Ovary (tissue), 9 donors: ENCODE measurements around the gene RNF214. TPM values are rescaled to one million over a fixed set of nuclear protein-coding genes. Genes with fewer than 3 reads are reported as not detected.
A peak's percentile ranks its signal among the peaks of the same experiment; 100 is the strongest.
"Not testable (repeated sequence)": the region's sequence is repeated elsewhere in the genome, so short reads cannot be mapped to it uniquely, and the experiment has no call there.

Source experiments
- DNase-seq, 5 donors: peaks; one replicate each; pipeline ENCODE4 v3.0.0-alpha.2; 2019 to 2020
- H3K27ac ChIP-seq, 2 donors: fragments of 200-600 bp; one replicate each; pipeline versions ENCODE4 v1.5.1 to v1.8.0; 2019 to 2022
- H3K27me3 ChIP-seq: fragments of 200-600 bp; one replicate; pipeline ENCODE4 v1.8.0; 2022
- H3K36me3 ChIP-seq: fragments of 200-600 bp; sonication (generic); one replicate; pipeline ENCODE4 v1.5.1; 2019
- H3K4me1 ChIP-seq: one replicate; pipeline ENCODE4 v1.8.1; 2013; ENCODE audit warnings: mild to moderate bottlenecking, moderate library complexity; ENCODE audit not compliant: insufficient read depth
- H3K4me3 ChIP-seq: fragments of 200-600 bp; sonication (generic); one replicate; pipeline ENCODE4 v1.5.1; 2017
- H3K9me3 ChIP-seq, 2 donors: fragments of 200-600 bp in 1 of 2; sonication (generic) in 1 of 2; one replicate each; pipeline versions ENCODE4 v1.5.1 to v1.8.1; 2013 to 2019; ENCODE audit warnings: mild to moderate bottlenecking in 1 of 2, moderate library complexity in 1 of 2
- EP300 ChIP-seq: sonication (generic); formaldehyde crosslinking; IDR thresholded peaks from one replicate; pipeline ENCODE4 v1.6.1; 2017; ENCODE audit warnings: antibody characterized with exemption
- POLR2A ChIP-seq: fragments of 450-650 bp; IDR thresholded peaks from one replicate; pipeline ENCODE4 v1.6.1; 2017; ENCODE audit warnings: antibody characterized with exemption, mild to moderate bottlenecking, moderate library complexity
- WGBS, 3 donors: extraction: QIAGEN DNeasy Blood & Tissue Kit in 1 of 3; methylation state at CpG; one replicate each; pipeline versions ENCODE4 v1.1.5 to v1.1.7; 2013 to 2017; 5-methylcytosine and 5-hydroxymethylcytosine counted together
- intact Hi-C, 4 donors: fragments of 100-400 bp; cut with DNase I; formaldehyde crosslinking; loops; one replicate each; pipeline versions ENCODE4 v1.11.0 to v1.15.1; 2022 to 2023
- polyA plus RNA-seq, 2 donors: library from polyadenylated mRNA; stranded (reverse); fragments of 200-250 nt in 1 of 2; fragments of 350-450 nt in 1 of 2; fragmentation: Illumina TruSeq in 1 of 2; extraction: RNeasy Lipid Tissue Mini Kit (QIAGEN cat#74804) in 1 of 2; gene quantifications; one replicate each; pipeline ENCODE4 v1.2.3, GENCODE V29; 2013 to 2014
- total RNA-seq, 7 donors: library from RNA; depleted of rRNA in 2 of 7; stranded (reverse); fragments of >200 nt in 2 of 7; fragmentation: NEBNext Ultra II Directional in 3 of 7; extraction: Animal tissue kit (Norgen Biotek cat#: 25700) in 3 of 7; gene quantifications; one replicate each; pipeline versions ENCODE4 v1.1.0 to v1.2.4, GENCODE V29; 2016 to 2023
- TF ChIP-seq, protein P1 (sequence below), 3 donors: fragments of 450-650 bp in 2 of 3; fragments of 200-600 bp in 1 of 3; IDR thresholded peaks; one replicate each; pipeline versions ENCODE4 v1.5.1 to v1.8.0; 2016 to 2022; ENCODE audit warnings: antibody characterized with exemption in 3 of 3, mild to moderate bottlenecking in 1 of 3
- donor health status: DM: no; HTN: no; CAD: no; lungs with moderate emphysema.
- donor health status: DM: no; HTN: no; CAD: no.
- donor health status: Bipolar disorder and iron deficiency.
- donor health status: DM: yes; HTN: yes; CAD: no.
- donor health status: DM: no; HTN: no; CAD: no.
- donor health status: DM: yes; HTN: yes; CAD: no.

Gene RNF214
- total and polyA plus RNA-seq, 9 donors: 9.7 to 40.9 (median 27.3) TPM

DNA sequence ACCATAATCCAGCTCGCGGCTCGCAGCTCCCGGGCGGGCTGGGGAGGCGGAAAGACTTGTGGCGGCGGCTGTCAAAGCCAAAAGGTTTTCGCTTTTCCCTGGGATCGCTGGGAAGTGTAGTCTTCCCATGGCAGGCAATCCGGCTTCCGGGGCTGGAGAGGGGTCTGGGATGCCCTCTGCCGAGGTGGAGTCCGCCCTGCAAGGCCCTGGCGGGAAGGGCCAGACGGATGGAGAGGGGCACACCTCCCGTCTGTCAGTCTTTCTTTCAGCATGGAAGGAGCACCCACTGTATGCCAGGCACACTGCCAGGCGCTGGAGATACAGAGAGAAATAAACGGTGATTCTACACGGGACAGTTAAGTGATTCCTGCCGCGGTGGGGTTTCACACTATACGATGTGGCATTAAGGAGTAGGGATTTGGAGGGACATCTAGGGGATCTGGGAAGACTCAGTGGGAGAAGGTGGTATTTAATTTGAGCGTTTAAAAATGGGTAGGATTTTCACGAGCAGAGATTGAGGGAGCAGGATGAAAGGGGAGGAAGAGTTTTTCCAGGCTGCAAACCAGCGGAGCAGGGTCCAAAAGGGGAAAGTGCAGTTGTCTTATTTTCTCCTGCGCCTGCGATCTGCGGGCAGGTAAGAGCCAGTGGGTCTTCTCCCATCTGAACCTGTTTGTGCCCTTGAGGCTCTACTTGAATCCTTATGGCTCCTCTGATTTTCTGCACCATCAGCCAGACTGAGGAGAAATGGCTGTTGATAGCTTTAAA is 83.9 kb downstream of the RNF214 start, which contains the start of gene BACE1:
TSS of gene BACE1 (minus strand) at position 60 of the 765 bp plus-strand sequence. CDS start 461 bp downstream, outside the sequence.
- peaks cover 12% of the 10 kb centered on the region for H3K4me1 ChIP-seq
- peak; percentile 85 to 87 (median 86) for DNase-seq
- TF ChIP-seq EP300 (no peak), POLR2A (peak; percentile 37)
- TF ChIP-seq, protein P1, sequence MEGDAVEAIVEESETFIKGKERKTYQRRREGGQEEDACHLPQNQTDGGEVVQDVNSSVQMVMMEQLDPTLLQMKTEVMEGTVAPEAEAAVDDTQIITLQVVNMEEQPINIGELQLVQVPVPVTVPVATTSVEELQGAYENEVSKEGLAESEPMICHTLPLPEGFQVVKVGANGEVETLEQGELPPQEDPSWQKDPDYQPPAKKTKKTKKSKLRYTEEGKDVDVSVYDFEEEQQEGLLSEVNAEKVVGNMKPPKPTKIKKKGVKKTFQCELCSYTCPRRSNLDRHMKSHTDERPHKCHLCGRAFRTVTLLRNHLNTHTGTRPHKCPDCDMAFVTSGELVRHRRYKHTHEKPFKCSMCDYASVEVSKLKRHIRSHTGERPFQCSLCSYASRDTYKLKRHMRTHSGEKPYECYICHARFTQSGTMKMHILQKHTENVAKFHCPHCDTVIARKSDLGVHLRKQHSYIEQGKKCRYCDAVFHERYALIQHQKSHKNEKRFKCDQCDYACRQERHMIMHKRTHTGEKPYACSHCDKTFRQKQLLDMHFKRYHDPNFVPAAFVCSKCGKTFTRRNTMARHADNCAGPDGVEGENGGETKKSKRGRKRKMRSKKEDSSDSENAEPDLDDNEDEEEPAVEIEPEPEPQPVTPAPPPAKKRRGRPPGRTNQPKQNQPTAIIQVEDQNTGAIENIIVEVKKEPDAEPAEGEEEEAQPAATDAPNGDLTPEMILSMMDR (IDR thresholded peaks at IDR 0.05): peak in 2 of 3 donors; percentile 40 to 59
- H3K27me3 ChIP-seq: no peaks in the 10 kb centered on the region
- H3K36me3 ChIP-seq: no peaks in the 10 kb centered on the region
- H3K4me3 ChIP-seq: peak within 1 kb of the TSS; percentile 62
- intact Hi-C loops: loop anchor here in 2 of 4 donors (5.0 to 10.0 kb wide), 2 partner anchors 82 to 84 kb away; partner anchors contain the start of genes PCSK7 (in 2 of the 2) and RNF214 (in 2 of the 2)
- 4 to 5% (median 4%) methylated on average over 28 to 29 of the region's 29 CpGs for WGBS, 3 donors
- no peaks in the 10 kb centered on the region for H3K9me3 ChIP-seq
- H3K27ac ChIP-seq: peak within 1 kb of the TSS; percentile 28 to 42

DNA sequence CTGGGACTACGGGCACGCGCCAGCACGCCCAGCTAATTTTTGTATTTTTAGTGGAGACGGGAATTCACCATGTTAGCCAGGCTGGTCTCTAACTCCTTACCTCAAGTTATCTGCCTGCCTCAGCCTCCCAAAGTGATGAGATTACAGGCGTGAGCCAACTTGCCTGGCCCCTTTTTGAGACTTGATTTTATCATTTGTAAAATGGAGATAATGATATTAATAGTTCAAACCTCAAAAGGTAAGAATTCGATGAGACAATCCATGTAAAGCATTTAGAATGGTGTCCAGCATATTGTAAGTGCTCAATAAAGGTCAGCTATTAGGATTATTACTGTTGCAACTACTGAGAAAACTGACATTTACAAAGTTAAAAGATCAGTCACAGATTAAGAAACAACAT is 86.3 kb downstream of the RNF214 start:
- no peak overlapping the region for H3K27ac ChIP-seq
- no peaks in the 10 kb centered on the region for H3K9me3 ChIP-seq
- H3K27me3 ChIP-seq: no peaks in the 10 kb centered on the region
- no peak for TF ChIP-seq POLR2A
- TF ChIP-seq EP300: no peak
- TF ChIP-seq, protein P1 (IDR thresholded peaks at IDR 0.05): no peak
- WGBS, 3 donors: 81 to 86% (median 83%) methylated on average over 7 of the region's 7 CpGs
- no peak overlapping the region for H3K4me3 ChIP-seq
- intact Hi-C loops: loop anchor here in 2 of 4 donors (5.0 to 10.0 kb wide), 2 partner anchors 84 to 86 kb away; partner anchors contain the start of genes PCSK7 (in 2 of the 2) and RNF214 (in 2 of the 2)
- no peaks in the 10 kb centered on the region for H3K36me3 ChIP-seq
- DNase-seq: peak in 1 of 5 donors; percentile 17
- H3K4me1 ChIP-seq: peaks cover 12% of the 10 kb centered on the region

DNA sequence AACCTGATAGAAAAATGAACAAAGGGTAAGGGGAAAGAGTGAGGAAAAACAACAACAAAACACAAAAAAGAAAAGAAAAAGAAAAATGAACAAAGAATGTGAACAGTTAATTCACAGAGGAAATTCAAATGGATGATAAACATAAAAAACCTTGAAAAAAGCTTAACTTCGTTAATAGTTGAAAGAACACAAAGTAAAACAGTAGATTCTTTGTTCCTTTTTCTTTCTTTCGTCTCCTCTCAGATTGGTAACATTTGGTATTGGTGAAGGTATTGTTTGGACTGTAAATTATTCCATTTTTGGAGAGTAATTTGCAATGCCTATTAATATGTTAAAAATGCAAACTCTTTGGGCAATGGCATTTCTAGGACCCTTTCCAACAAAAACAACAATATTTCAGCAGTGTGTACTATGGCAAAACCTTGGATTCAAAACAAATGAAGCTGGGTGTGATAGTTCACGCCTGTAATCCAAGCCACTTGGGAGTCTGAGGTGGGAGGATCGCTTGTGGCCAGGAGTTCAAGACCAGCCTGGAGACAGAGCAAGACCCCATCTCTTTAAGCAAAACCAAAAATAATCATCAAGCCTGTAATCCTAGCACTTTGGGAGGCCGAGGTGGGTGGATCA is 86.9 kb downstream of the RNF214 start:
- Histone ChIP-seq H3K36me3 (no peaks in the 10 kb centered on the region), H3K27ac (no peak overlapping the region), H3K4me3 (no peak overlapping the region), H3K27me3 (no peaks in the 10 kb centered on the region), H3K9me3 (no peaks in the 10 kb centered on the region), H3K4me1 (peaks cover 12% of the 10 kb centered on the region)
- intact Hi-C loops: loop anchor here in 2 of 4 donors (5.0 to 10.0 kb wide), 2 partner anchors 85 to 87 kb away; partner anchors contain the start of genes PCSK7 (in 2 of the 2) and RNF214 (in 2 of the 2)
- TF ChIP-seq, protein P1 (IDR thresholded peaks at IDR 0.05): no peak
- TF ChIP-seq POLR2A (no peak), EP300 (no peak)
- WGBS, 3 donors: 9 to 25% (median 10%) methylated on average over 5 of the region's 5 CpGs
- peak in 1 of 5 donors; percentile 31 for DNase-seq

DNA sequence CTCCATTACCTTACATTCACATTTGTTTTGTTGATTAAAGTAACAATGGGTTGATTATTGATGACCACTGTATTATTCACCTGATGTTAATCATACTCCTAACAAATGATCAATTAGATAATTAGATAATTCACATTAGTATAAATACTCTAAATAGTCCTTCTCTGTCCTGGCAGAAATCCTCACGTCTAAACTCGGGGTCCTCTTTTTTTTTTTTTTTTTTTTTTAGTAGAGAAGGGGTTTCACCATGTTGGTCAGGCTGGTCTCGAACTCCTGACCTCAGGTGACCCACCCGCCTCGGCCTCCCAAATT is 94.7 kb downstream of the RNF214 start:
- H3K27me3 ChIP-seq, H3K36me3 ChIP-seq, DNase-seq, H3K4me1 ChIP-seq, H3K9me3 ChIP-seq: not testable (repeated sequence)
- Histone ChIP-seq H3K4me3 (peak overlapping the region; percentile 90), H3K27ac (peak overlapping the region in 1 of 2 donors; percentile 79)
- 5 to 10% (median 8%) methylated on average over 5 of the region's 5 CpGs for whole genome bisulfite sequencing, 3 donors
- intact Hi-C loops: loop anchor here in 1 of 4 donors (5.0 kb wide), 1 partner anchor 95 kb away; the partner anchor contains the start of genes PCSK7 and RNF214
